IPS-NIHi7 (cell line): ENCODE data around the gene SLC6A20.

Experiments used
- DNase-seq: peaks from one replicate; pipeline ENCODE4 v3.0.0; 2012; ENCODE audit warnings: mixed read lengths; ENCODE audit errors: extremely low spot score

SLC6A20 gene

DNA sequence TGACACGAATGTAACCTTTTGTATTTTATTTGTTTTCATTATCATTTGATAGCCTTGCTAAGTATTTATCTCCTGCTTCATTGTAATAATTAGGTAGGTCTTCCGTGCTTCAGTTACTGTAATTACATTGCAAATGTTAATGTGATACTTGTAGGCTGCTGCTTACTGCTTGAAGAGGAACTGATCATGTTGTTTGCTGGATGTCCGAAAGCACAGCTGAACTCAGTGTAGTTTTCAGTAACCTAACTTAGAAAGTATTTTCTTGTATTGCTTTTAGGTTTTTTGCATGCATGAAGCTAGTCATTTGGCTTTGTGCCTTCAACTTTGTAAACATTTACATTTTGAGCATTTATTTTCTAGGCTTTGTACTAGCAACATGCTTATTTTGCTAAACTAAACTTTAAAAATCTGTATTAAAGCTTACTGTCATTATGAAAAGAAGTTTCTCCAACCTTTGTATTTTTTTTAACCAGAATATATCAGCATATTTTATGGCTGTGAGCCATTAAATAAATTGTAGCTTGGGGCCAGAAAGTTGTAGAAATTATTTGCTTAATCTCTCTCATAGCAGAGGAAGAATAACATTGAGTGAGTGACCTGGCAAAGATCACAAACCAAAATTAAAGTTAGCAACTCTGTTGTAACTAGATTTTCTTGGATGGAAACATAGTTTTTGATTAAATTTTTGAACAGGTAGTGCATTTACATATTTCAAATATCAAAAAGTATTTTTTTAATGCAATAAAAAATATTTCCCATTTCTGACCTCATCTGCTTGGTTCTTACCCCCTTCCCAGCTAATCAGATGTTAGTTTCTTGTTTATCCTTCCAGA is 76.5 kb downstream of the SLC6A20 start:
- no peak for DNase-seq

DNA sequence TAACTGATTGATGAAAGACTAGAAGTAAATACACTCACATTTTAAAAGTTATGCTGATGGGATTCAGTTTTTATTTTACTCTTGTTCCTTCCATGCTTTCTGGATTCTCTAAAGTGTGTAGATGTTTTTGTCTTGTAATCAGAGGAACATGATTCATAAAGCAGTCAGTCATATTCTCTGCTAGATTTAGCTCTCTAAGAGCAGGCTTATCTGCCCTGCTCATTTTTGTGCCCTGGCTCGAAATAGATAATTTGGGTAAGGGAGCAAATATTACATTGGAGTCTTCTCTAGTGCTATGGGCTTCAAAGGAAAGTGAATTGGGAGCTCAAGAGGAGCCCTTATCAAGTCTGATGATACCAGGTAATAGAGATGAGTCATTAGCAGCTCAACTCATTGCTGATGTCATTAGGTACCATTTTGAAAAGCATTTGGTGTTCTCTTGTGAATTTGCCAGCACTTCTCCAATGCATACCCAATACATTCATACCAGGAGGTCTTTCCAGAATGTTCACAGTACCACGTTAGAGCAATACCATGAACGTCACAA is 79.5 kb downstream of the SLC6A20 start:
- DNase-seq = no peak

GRCh38 chr3:45715945-45716344 is 80.4 kb downstream of the SLC6A20 start:
- DNase-seq = no peak

- DNase-seq = peak; percentile 19
These were observed 83.8 kb downstream of the SLC6A20 start for GRCh38 chr3:45712434-45713110.

DNA sequence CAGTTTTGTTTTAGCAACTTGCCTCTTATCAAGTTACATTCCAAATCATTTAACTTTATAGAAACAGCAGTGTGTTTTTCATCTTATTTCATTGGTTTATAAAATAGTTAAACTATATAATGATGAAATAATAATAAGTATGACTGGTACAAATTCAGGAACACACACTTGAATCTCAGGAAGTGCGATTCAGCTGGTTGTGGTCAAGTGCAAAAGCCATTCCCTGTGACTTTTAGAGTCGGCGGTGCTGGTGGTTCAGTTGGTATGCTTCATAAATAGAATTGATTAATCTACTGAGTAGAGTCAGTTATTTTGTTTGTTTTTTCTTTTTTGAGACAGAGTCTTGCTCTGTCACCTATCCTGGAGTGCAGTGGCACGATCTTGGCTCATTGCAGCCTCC is 84.4 kb downstream of the SLC6A20 start:
- no peak for DNase-seq

- no peak for DNase-seq
These were observed 90.2 kb downstream of the SLC6A20 start for GRCh38 chr3:45705839-45706808.
